Fibroblast of lung (primary cell): Measurements from ENCODE around the gene DGKQ. TPM values are rescaled to one million over a fixed set of nuclear protein-coding genes. Genes with fewer than 3 reads are reported as not detected.

Source experiments
- DNase-seq, 2 donors: peaks; one replicate each; pipeline versions ENCODE4 v3.0.0 to v3.0.0-alpha.2; 2010; ENCODE audit warnings: low read depth in 2 of 2
- H2AFZ ChIP-seq: 2 replicates; pipeline ENCODE4 v1.5.1; 2012; ENCODE audit warnings: low read length, control low read depth, inconsistent platforms
- H3K27ac ChIP-seq: 2 replicates; pipeline ENCODE4 v1.5.1; 2011; ENCODE audit warnings: low read length, control low read depth; ENCODE audit not compliant: insufficient read depth
- H3K27me3 ChIP-seq: 2 replicates; pipeline ENCODE4 v1.5.1; 2011; ENCODE audit warnings: mild to moderate bottlenecking, low read length; ENCODE audit not compliant: control insufficient read depth, insufficient read depth
- H3K36me3 ChIP-seq: 2 replicates; pipeline ENCODE4 v1.5.1; 2011; ENCODE audit warnings: low read length; ENCODE audit not compliant: control insufficient read depth, insufficient read depth
- H3K4me1 ChIP-seq: 2 replicates; pipeline ENCODE4 v1.5.1; 2011; ENCODE audit warnings: low read length; ENCODE audit not compliant: control insufficient read depth, insufficient read depth; ENCODE audit errors: extremely low read depth
- H3K4me2 ChIP-seq: 2 replicates; pipeline ENCODE4 v1.5.1; 2011; ENCODE audit warnings: low read length, control low read depth; ENCODE audit not compliant: insufficient read depth; ENCODE audit errors: extremely low read depth
- H3K4me3 ChIP-seq, 4 experiments: fragments of 200-600 bp in 1 of 4; sonication (generic) in 1 of 4; replicated peaks in 1 of 4; 2 replicates each; pipeline ENCODE4 v1.5.1; 2011 to 2016; ENCODE audit warnings: low read length in 4 of 4, low read depth in 3 of 4, mild to moderate bottlenecking in 3 of 4, control low read depth in 2 of 4, inconsistent platforms in 1 of 4, mixed read lengths in 1 of 4; ENCODE audit not compliant: insufficient read depth in 1 of 4; ENCODE audit errors: control extremely low read depth in 1 of 4
- H3K79me2 ChIP-seq: 2 replicates; pipeline ENCODE4 v1.5.1; 2012; ENCODE audit warnings: mild to moderate bottlenecking, low read length, inconsistent platforms; ENCODE audit not compliant: control insufficient read depth, insufficient read depth
- H3K9ac ChIP-seq: 2 replicates; pipeline ENCODE4 v1.5.1; 2011; ENCODE audit warnings: mild to moderate bottlenecking, low read length, control low read depth; ENCODE audit not compliant: insufficient read depth
- H3K9me3 ChIP-seq: 2 replicates; pipeline ENCODE4 v1.5.1; 2012; ENCODE audit warnings: low read depth, low read length; ENCODE audit not compliant: control insufficient read depth, insufficient read depth
- H4K20me1 ChIP-seq: 2 replicates; pipeline ENCODE4 v1.5.1; 2011; ENCODE audit warnings: low read length; ENCODE audit not compliant: control insufficient read depth, insufficient read depth; ENCODE audit errors: extremely low read depth
- CTCF ChIP-seq, 2 donors: IDR thresholded peaks in 1 of 2; conservative IDR thresholded peaks in 1 of 2; 1 replicate in 1 of 2; 2 replicates in 1 of 2; pipeline ENCODE4 v1.5.1; 2011 to 2012; ENCODE audit warnings: low read length in 2 of 2, control low read depth in 1 of 2, inconsistent platforms in 1 of 2, low read depth in 1 of 2, mild to moderate bottlenecking in 1 of 2
- EZH2 ChIP-seq: IDR thresholded peaks from 2 replicates; pipeline ENCODE4 v1.5.1; 2012; ENCODE audit warnings: low read length, control low read depth, mild to moderate bottlenecking; ENCODE audit errors: missing control alignments
- polyA plus RNA-seq, 2 donors: library from polyadenylated mRNA; depleted of rRNA in 1 of 2; stranded (reverse) in 1 of 2; unstranded in 1 of 2; fragments of >200 nt; gene quantifications; 2 replicates each; pipeline ENCODE4 v1.2.1, GENCODE V29; 2011 to 2012; ENCODE audit warnings: missing spikeins in 1 of 2
- total RNA-seq: library from RNA; depleted of rRNA; stranded (reverse); fragments of >200 nt; gene quantifications from 2 replicates; pipeline ENCODE4 v1.2.1, GENCODE V29; 2014

The DGKQ gene
- total and polyA plus RNA-seq, 2 donors (not counting 1 experiment from before 2014, with no cell fraction given), result 2.1 to 13.2 TPM

DNA sequence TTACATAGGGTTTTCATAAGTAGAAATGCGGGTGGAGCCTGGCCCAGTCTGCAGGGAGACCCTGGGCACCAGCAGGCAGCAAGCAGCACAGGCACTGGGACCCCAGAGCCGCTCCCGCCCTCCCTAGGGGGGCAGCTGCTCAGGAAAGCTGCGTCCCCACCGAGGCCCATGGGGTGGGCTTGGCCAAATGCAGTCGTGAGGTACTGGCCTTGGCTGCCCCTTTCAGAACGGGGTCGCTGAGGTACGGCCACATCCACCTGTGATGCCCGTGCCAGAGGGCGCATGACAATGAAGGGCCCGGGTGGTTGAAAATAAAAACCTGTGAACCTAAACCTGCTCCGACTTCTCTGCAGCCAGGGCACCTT is 24.5 kb downstream of the DGKQ start:
- no peaks in the 10 kb centered on the region for H4K20me1 ChIP-seq
- H2AFZ ChIP-seq, result no peak overlapping the region
- H3K9ac ChIP-seq, result no peak overlapping the region
- H3K27me3 ChIP-seq, result no peaks in the 10 kb centered on the region
- no peaks in the 10 kb centered on the region for H3K79me2 ChIP-seq
- H3K4me1 ChIP-seq, result no peaks in the 10 kb centered on the region
- DNase-seq, result no peak
- no peak overlapping the region for H3K4me2 ChIP-seq
- TF ChIP-seq CTCF (conservative IDR thresholded peaks at IDR 0.05 in 1 of 2, IDR thresholded peaks at IDR 0.05 in 1 of 2; ENCODE audit: low read depth in 1 of 2, low read length in 2 of 2) (no peak), EZH2 (no peak)
- no peak overlapping the region for H3K27ac ChIP-seq
- H3K4me3 ChIP-seq, result no peak overlapping the region
- H3K9me3 ChIP-seq, result no peaks in the 10 kb centered on the region
- no peaks in the 10 kb centered on the region for H3K36me3 ChIP-seq

DNA sequence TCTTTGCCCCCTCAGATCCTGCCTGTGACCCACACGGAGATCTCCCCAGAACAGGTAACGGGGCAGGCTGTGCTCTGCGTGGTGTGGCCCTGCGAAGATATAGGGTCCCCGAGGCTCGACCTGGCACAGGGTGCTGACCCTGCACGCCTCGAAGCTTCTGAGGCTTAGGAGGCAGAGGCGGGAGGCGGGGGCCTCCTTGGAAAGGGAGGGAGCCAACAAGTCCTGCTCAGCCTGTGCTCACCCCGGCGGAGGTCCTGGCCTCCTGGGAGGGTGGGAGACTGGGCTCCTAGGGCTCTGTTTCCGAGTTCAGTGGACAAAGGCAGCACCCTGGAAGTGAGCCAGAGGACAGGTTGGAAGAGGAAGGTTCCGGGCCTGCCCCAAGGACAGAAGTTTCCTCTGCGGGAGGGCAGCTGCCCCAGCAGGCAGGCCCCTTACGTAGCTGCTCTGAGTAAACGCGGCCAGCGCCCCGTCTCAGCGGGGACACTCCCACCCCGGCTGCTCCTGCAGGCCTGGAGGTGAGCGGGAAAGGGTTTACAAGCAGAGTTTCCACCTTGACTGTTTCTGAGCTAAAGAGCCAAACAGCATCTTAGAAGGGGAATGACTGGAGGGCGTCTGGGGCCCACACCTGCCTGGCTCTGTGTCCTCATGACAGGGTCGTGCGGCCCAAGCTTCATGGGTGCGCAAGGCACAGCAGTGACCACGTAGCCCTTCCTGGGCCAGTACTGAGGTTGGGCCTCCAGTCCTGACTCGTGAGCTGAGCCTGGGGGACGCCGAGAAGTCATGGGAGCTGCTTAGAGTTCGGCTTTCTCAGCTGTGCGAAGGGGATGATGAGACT is 25.1 kb downstream of the DGKQ start:
- Histone ChIP-seq H2AFZ (no peak overlapping the region), H3K36me3 (no peaks in the 10 kb centered on the region), H3K27ac (no peak overlapping the region)

DNA sequence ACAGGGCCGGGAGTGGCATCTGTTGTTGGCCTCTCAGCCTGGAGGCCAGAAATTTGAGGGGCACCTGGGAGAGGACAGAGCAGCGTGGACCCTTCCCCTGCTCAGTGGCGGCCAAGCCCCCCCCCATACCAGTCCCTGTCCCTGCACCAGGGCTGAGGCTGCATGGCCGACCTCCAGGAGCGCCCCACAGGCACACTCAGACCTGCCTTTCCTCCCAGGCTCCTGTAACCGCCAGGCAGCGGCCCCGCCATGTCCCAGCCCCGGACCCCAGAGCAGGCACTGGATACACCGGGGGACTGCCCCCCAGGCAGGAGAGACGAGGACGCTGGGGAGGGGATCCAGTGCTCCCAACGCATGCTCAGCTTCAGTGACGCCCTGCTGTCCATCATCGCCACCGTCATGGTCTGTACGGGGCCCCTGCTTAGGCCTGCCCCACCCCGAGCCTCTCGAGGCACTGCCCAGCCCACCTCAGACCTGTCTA is 25.8 kb downstream of the DGKQ start:
- H3K27me3 ChIP-seq, result no peaks in the 10 kb centered on the region
- H3K79me2 ChIP-seq, result no peaks in the 10 kb centered on the region
- no peaks in the 10 kb centered on the region for H3K9me3 ChIP-seq
- no peak overlapping the region for H3K4me3 ChIP-seq
- no peak overlapping the region for H2AFZ ChIP-seq
- no peak overlapping the region for H3K27ac ChIP-seq
- H3K4me1 ChIP-seq, result no peaks in the 10 kb centered on the region
- no peaks in the 10 kb centered on the region for H3K36me3 ChIP-seq
- H3K9ac ChIP-seq, result no peak overlapping the region
- H4K20me1 ChIP-seq, result no peaks in the 10 kb centered on the region
- no peak for DNase-seq
- no peak overlapping the region for H3K4me2 ChIP-seq
- TF ChIP-seq CTCF (conservative IDR thresholded peaks at IDR 0.05 in 1 of 2, IDR thresholded peaks at IDR 0.05 in 1 of 2; ENCODE audit: low read depth in 1 of 2, low read length in 2 of 2) (no peak), EZH2 (no peak)

More for the DNA sequence above, 25.1 kb downstream of the DGKQ start:
- no peak for DNase-seq
- no peak overlapping the region for H3K4me3 ChIP-seq
- no peaks in the 10 kb centered on the region for H3K4me1 ChIP-seq
- H4K20me1 ChIP-seq, result no peaks in the 10 kb centered on the region
- H3K9ac ChIP-seq, result no peak overlapping the region
- no peaks in the 10 kb centered on the region for H3K27me3 ChIP-seq
- H3K4me2 ChIP-seq, result no peak overlapping the region
- TF ChIP-seq CTCF (conservative IDR thresholded peaks at IDR 0.05 in 1 of 2, IDR thresholded peaks at IDR 0.05 in 1 of 2; ENCODE audit: low read depth in 1 of 2, low read length in 2 of 2), result no peak
- no peak for TF ChIP-seq EZH2
- no peaks in the 10 kb centered on the region for H3K9me3 ChIP-seq
- no peaks in the 10 kb centered on the region for H3K79me2 ChIP-seq
